ENCODE data around the gene EBLN1.
"Not testable (repeated sequence)": the region's sequence is repeated elsewhere in the genome, so short reads cannot be mapped to it uniquely, and the experiment has no call there.

Gene EBLN1

GRCh38 chr10:22228167-22228938, 10.5 kb upstream of the EBLN1 start:
- DNase-seq: no peak

- peak; percentile 3 for DNase-seq
Measured at GRCh38 chr10:22226599-22226998, 8.8 kb upstream of the EBLN1 start.

DNA sequence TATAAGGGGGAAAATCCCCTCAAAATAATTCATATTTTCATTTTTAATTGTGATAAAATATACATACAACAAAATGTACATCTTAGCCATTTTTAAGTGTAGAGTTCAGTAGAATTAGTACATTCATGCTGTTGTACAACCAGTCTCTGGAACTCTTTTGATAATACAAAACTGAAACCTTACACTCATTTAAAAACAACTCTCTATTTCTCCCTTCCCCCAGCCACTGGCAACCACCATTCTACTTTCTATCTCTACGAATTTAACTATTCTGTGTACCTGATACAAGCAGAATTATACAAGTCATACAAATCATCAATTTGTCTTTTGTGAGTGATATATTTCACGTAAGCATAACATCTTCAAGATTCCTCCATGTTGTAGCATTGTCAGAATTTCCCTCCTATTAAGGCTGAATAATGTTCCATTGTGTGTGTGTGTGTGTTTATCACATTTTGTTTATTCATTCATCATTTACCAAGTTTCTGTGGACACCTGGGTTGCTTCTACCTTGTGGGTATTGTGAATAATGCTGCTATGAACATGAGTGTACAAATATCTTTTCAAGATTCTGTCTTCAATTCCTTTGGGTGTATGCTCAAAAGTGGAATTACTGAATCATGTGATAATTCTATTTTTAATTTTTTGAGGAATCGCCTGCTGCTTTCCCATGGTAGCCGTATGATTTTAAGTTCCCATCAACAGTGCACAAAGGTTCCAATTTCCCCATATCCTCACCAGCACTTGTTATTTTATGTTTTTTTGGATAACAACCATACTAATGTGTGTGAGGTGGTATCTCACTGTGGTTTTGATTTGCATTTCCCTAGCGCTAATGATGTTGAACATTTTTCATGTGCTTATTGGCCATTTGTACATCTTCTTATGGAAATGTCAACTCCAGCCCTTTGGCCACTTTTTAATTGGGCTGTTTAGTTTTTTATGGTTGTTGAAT, 4.7 kb upstream of the EBLN1 start:
- no peak for DNase-seq

- no peak for DNase-seq
Measured at GRCh38 chr10:22219308-22219707, 1.5 kb upstream of the EBLN1 start.

DNA sequence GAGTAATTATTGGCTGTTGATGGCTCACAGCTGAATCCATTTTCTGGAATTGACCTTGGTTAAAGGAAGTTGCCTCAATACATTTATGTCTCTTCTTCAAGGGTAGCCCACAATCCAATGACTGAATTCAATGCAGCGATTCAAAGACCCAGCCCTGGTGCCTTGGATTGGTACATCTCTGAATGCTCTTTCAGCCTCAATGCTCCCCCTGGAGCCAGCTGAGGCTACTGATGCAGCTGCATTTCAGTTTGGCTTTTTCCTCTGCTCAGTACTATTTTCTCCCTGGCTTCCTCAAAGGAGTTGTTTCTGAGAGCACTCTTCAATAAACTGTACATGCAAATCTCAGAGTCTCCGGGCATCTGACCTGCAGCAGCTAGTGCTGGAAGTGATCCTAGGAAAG, 633 bp upstream of the EBLN1 start:
- DNase-seq: no peak

DNA sequence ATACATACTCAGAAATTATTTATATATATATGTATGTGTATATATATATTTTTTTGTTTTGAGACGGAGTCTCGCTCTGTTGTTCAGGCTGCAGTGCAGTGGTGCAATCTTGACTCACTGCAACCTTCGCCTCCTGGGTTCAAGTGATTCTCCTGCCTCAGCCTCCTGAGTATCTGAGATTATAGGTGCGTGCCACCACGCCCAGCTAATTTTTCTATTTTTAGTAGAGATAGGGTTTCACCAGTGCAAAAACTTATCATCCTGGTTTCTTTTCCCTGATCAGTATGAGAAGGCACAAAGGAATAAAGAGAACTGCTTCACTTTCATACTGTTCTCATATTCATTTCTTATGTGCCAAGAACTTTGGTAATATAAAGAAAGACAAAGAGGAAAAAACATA, 731 bp downstream of the EBLN1 start:
- not testable (repeated sequence) for DNase-seq

- no peak for DNase-seq
Measured at GRCh38 chr10:22210267-22210666, 7.5 kb downstream of the EBLN1 start.

- no peak for DNase-seq
Measured at GRCh38 chr10:22193945-22194344, 23.9 kb downstream of the EBLN1 start.

DNA sequence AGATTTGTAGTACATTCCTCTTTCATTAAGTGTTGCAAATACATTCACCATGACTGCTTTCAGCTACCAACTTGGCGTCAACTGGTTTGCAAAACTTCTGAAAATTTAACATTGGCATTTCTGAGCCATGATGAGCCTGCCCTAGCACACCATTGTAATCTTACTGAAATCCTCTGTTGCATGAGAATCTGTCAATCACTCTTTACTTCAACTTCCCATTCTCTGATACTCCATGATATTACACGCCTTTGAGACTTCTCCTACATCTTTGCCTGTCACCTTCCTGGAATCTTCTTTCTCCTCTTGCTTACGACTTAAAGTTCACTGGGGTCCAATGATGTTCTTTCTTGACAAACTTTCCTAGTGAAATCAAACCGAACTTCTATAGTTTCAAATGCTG, 32.2 kb downstream of the EBLN1 start:
- no peak for DNase-seq

DNA sequence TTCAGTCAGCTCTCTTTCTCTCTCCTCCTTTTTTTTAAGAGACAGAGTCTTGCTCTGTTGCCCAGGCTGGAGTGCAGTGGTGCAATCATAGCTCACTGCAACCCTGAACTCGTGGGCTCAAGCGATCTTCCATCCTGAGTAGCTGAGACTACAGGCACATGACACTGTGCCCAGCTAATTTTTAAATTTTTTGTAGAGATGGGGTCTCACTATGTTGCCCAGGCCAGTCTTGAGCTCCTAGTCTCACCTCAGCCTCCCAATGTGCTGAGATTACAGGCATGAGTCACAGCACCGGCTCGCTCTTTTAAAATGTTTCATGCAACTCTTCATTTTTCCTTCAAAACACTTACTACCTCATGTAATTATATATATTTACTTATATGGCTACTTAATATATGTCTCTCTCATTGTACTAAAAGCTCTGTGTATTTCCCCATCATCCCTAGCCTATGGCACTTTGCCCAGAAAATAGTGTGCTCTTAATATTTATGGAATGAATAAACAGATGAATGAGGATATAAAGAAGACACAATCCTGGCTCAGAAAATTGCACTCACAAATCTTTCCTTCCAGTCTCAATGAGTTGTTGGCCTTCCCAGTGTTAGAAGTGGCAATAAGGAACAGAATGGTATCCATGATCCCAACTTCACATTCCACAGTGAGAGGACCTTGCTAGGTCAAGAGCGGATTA, 33.9 kb downstream of the EBLN1 start:
- DNase-seq: no peak

DNA sequence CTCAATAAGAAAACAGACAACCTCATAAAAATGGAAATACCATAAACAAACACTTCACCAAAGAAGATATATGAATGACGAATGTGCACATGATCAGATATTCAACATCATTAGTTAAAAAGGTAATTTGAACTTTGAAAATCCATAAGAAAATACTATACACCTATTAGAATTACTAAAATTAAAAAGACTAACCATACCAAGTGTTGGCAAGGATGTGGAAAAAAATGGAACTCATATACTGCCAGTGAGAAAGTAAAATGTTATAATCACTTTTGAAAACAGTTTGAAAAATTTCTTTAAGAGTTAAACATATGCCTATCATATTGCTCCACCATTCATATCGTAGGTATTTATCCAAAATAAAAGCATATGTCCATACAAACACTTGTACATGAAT, 37.1 kb downstream of the EBLN1 start:
- DNase-seq: no peak

GRCh38 chr10:22174442-22174841, 43.4 kb downstream of the EBLN1 start:
- DNase-seq: no peak

DNA sequence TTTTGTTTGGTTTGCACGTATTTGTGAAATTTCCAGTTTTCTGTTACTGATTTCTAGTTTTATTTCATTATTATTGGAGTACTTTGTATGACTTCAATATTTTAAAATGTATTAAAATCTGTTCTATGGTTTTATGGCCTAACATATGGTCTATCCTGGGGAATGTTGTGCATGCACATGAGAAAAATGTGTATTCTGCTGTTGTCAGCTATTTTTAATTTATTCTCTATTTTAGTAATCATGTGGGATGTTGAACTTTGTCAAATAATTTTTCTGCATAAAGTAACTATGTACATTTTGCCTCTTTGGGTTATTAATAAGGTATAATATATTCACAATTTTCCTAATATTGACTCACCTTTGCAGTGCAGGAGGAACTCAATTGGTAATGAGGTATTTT, 46.7 kb downstream of the EBLN1 start:
- DNase-seq: no peak

- no peak for DNase-seq
Measured at GRCh38 chr10:22170582-22170981, 47.2 kb downstream of the EBLN1 start.

- DNase-seq: peak; percentile 55
Measured at GRCh38 chr10:22159979-22160378, 57.8 kb downstream of the EBLN1 start.

- no peak for DNase-seq
Measured at GRCh38 chr10:22159180-22159579, 58.6 kb downstream of the EBLN1 start.

Data from NCI-H526 treated with DMSO at 0.1 percent for 48 hours (cell line).